H1 (cell line): ENCODE results near the gene SLC35F3. TPM values are rescaled to one million over a fixed set of nuclear protein-coding genes. Genes with fewer than 3 reads are reported as not detected.
A peak's percentile ranks its signal among the peaks of the same experiment; 100 is the strongest.

Source experiments
- CTCF ChIA-PET: fragments of 300-600 bp; sonication (Branson Sonifier 250); formaldehyde crosslinking; loops from one replicate; lab custom pipeline; 2021; ENCODE audit not compliant: partially characterized antibody; lab: Charles Lee
- POLR2A ChIA-PET: fragments of 300-600 bp; sonication (Branson Sonifier 250); formaldehyde crosslinking; loops from one replicate; lab custom pipeline; 2021; ENCODE audit warnings: inconsistent platforms; ENCODE audit not compliant: partially characterized antibody; lab: Charles Lee
- DNase-seq, 2 experiments: peaks; one replicate each; pipeline versions ENCODE4 v3.0.0 to v3.0.0-alpha.2; 2010 to 2022; ENCODE audit warnings: low spot score in 2 of 2, low read depth in 1 of 2, mixed read lengths in 1 of 2
- FAIRE-seq: peaks from 2 replicates; lab custom pipeline; 2011; peaks lifted over from hg19 to GRCh38; lab: Jason Lieb, UNC
- H2AFZ ChIP-seq: 2 replicates; pipeline ENCODE4 v1.8.1; 2012; ENCODE audit warnings: low read length, inconsistent platforms
- H2AK5ac ChIP-seq: 2 replicates; pipeline ENCODE4 v1.6.1; 2013; ENCODE audit warnings: low read depth, low read length
- H2BK120ac ChIP-seq: replicated peaks from 2 replicates; pipeline ENCODE3; 2013; ENCODE audit warnings: low read depth, low read length, inconsistent platforms
- H2BK12ac ChIP-seq: 2 replicates; pipeline ENCODE4 v1.6.1; 2013; ENCODE audit warnings: low read depth, low read length
- H2BK15ac ChIP-seq: 2 replicates; pipeline ENCODE4 v1.6.1; 2013; ENCODE audit warnings: low read length
- H2BK20ac ChIP-seq: 2 replicates; pipeline ENCODE4 v1.6.1; 2013; ENCODE audit warnings: low read length
- H2BK5ac ChIP-seq: 2 replicates; pipeline ENCODE4 v1.6.1; 2013; ENCODE audit warnings: low read depth, low read length
- H3K14ac ChIP-seq: 2 replicates; pipeline ENCODE4 v1.6.1; 2013; ENCODE audit warnings: inconsistent platforms; ENCODE audit not compliant: insufficient read length
- H3K18ac ChIP-seq: 2 replicates; pipeline ENCODE4 v1.6.1; 2013; ENCODE audit warnings: low read length; ENCODE audit errors: extremely low read depth
- H3K23ac ChIP-seq: 2 replicates; pipeline ENCODE4 v1.6.1; 2013; ENCODE audit warnings: inconsistent platforms; ENCODE audit not compliant: insufficient read length
- H3K23me2 ChIP-seq: 2 replicates; pipeline ENCODE4 v1.6.1; 2013; ENCODE audit warnings: low read depth, low read length
- H3K27ac ChIP-seq: 2 replicates; pipeline ENCODE4 v1.6.1; 2011; ENCODE audit warnings: low read depth, low read length, inconsistent platforms
- H3K27me3 ChIP-seq, 4 experiments: replicated peaks in 1 of 4; 1 replicate in 1 of 4; 2 replicates in 3 of 4; pipeline versions ENCODE4 v1.6.1 to v1.8.1; 2011 to 2013; ENCODE audit warnings: low read length in 3 of 4, mild to moderate bottlenecking in 3 of 4, inconsistent platforms in 2 of 4, mixed read lengths in 2 of 4, moderate library complexity in 1 of 4; ENCODE audit not compliant: control insufficient read depth in 3 of 4, insufficient read depth in 3 of 4; ENCODE audit errors: extremely low read depth in 1 of 4
- H3K36me3 ChIP-seq, 4 experiments: 2 replicates each; pipeline versions ENCODE4 v1.6.1 to v1.8.1; 2011 to 2013; ENCODE audit warnings: mild to moderate bottlenecking in 4 of 4, low read length in 3 of 4, moderate library complexity in 2 of 4, control low read depth in 1 of 4, inconsistent platforms in 1 of 4; ENCODE audit not compliant: insufficient read depth in 4 of 4, control insufficient read depth in 2 of 4
- H3K4ac ChIP-seq: replicated peaks from 2 replicates; pipeline ENCODE3; 2013; ENCODE audit warnings: low read length, low read depth, mixed read lengths, inconsistent platforms; ENCODE audit not compliant: insufficient read length
- H3K4me1 ChIP-seq, 4 experiments: replicated peaks in 1 of 4; 1 replicate in 1 of 4; 2 replicates in 3 of 4; pipeline versions ENCODE4 v1.6.1 to v1.8.1; 2011 to 2013; ENCODE audit warnings: low read length in 3 of 4, inconsistent platforms in 2 of 4, mixed read lengths in 1 of 4; ENCODE audit not compliant: insufficient read depth in 4 of 4, control insufficient read depth in 3 of 4
- H3K4me2 ChIP-seq, 2 experiments: 2 replicates each; pipeline versions ENCODE4 v1.6.1 to v1.8.1; 2011 to 2013; ENCODE audit warnings: low read depth in 2 of 2, low read length in 2 of 2, control low read depth in 1 of 2, inconsistent platforms in 1 of 2, mild to moderate bottlenecking in 1 of 2; ENCODE audit not compliant: insufficient read depth in 1 of 2
- H3K4me3 ChIP-seq, 4 experiments: fragments of 200-600, 300-600 bp in 1 of 4; sonication (generic), shearing (Covaris generic), sonication (Bioruptor Twin) in 1 of 4; 2 replicates each; pipeline versions ENCODE4 v1.5.1 to v1.8.1; 2011 to 2016; ENCODE audit warnings: low read length in 4 of 4, low read depth in 3 of 4, control low read depth in 2 of 4, inconsistent platforms in 2 of 4, mild to moderate bottlenecking in 2 of 4, mixed read lengths in 1 of 4, moderate library complexity in 1 of 4; ENCODE audit not compliant: insufficient read depth in 2 of 4; ENCODE audit errors: extremely low read depth in 1 of 4
- H3K56ac ChIP-seq: replicated peaks from 2 replicates; pipeline ENCODE3; 2013; ENCODE audit warnings: low read depth, mild to moderate bottlenecking, mixed read lengths, low read length, inconsistent platforms; ENCODE audit not compliant: insufficient read length
- H3K79me1 ChIP-seq: 2 replicates; pipeline ENCODE4 v1.6.1; 2013; ENCODE audit warnings: low read depth, low read length, control low read depth
- H3K79me2 ChIP-seq, 2 experiments: 2 replicates each; pipeline versions ENCODE4 v1.6.1 to v1.8.1; 2012 to 2013; ENCODE audit warnings: low read length in 2 of 2, mild to moderate bottlenecking in 2 of 2, inconsistent platforms in 1 of 2; ENCODE audit not compliant: insufficient read depth in 2 of 2, control insufficient read depth in 1 of 2
- H3K9ac ChIP-seq, 4 experiments: replicated peaks in 1 of 4; 1 replicate in 1 of 4; 2 replicates in 3 of 4; pipeline versions ENCODE4 v1.6.1 to v1.8.1; 2011 to 2013; ENCODE audit warnings: low read depth in 3 of 4, low read length in 3 of 4, control low read depth in 2 of 4, mild to moderate bottlenecking in 2 of 4, moderate library complexity in 2 of 4, inconsistent platforms in 1 of 4; ENCODE audit errors: extremely low read depth in 1 of 4
- H3K9me3 ChIP-seq, 2 experiments: 2 replicates each; pipeline versions ENCODE4 v1.6.1 to v1.8.1; 2012 to 2013; ENCODE audit warnings: mild to moderate bottlenecking in 2 of 2, moderate library complexity in 2 of 2, control low read depth in 1 of 2, inconsistent platforms in 1 of 2, low read depth in 1 of 2, low read length in 1 of 2, mixed read lengths in 1 of 2; ENCODE audit not compliant: insufficient read depth in 2 of 2
- H4K20me1 ChIP-seq, 2 experiments: replicated peaks in 1 of 2; 2 replicates each; pipeline versions ENCODE3 to v1.8.1; 2011 to 2013; ENCODE audit warnings: inconsistent platforms in 2 of 2, low read length in 2 of 2, mild to moderate bottlenecking in 1 of 2; ENCODE audit not compliant: insufficient read depth in 2 of 2, control insufficient read depth in 1 of 2
- H4K5ac ChIP-seq: 2 replicates; pipeline ENCODE4 v1.6.1; 2013; ENCODE audit warnings: low read length, low read depth, mixed read lengths, inconsistent platforms; ENCODE audit not compliant: insufficient read length
- H4K8ac ChIP-seq: 2 replicates; pipeline ENCODE4 v1.8.0; 2013; ENCODE audit warnings: mild to moderate bottlenecking, moderate library complexity, low read length, inconsistent platforms; ENCODE audit not compliant: insufficient read depth; ENCODE audit errors: extremely low read depth
- H4K91ac ChIP-seq: replicated peaks from 2 replicates; pipeline ENCODE3; 2013; ENCODE audit warnings: low read length, mixed read lengths, inconsistent platforms; ENCODE audit not compliant: insufficient read length
- ASH2L ChIP-seq: fragments of 200-600, 300-600 bp; sonication (generic); IDR thresholded peaks from one replicate; pipeline ENCODE4 v1.7.1; 2017; ENCODE audit warnings: low read length
- CHD2 ChIP-seq: IDR thresholded peaks from 2 replicates; pipeline ENCODE4 v1.6.1; 2012; ENCODE audit warnings: low read length, improper control_type of control experiment
- HDAC2 ChIP-seq, 2 experiments: fragments of 300-600 bp in 1 of 2; sonication (generic) in 1 of 2; IDR thresholded peaks; 2 replicates each; pipeline ENCODE4 v1.6.1; 2011 to 2012; ENCODE audit warnings: low read depth in 2 of 2, low read length in 2 of 2, mild to moderate bottlenecking in 2 of 2, moderate library complexity in 2 of 2, borderline replicate concordance in 1 of 2, inconsistent platforms in 1 of 2
- MAFK ChIP-seq: IDR thresholded peaks from 2 replicates; pipeline ENCODE4 v1.6.1; 2012; ENCODE audit warnings: low read depth, mild to moderate bottlenecking, improper control_type of control experiment, low read length
- POLR2A ChIP-seq, 2 experiments: IDR thresholded peaks; 1 replicate in 1 of 2; 2 replicates in 1 of 2; pipeline ENCODE4 v1.6.1; 2011; ENCODE audit warnings: low read depth in 2 of 2, low read length in 2 of 2, mild to moderate bottlenecking in 2 of 2; ENCODE audit errors: control extremely low read depth in 1 of 2
- TBP ChIP-seq: IDR thresholded peaks from 2 replicates; pipeline ENCODE4 v1.6.1; 2011; ENCODE audit warnings: low read depth, low read length, improper control_type of control experiment
- WGBS, 2 experiments: shearing (Covaris generic) in 1 of 2; methylation state at CpG; one replicate each; pipeline versions ENCODE4 v1.1.6 to v1.1.7; 2013 to 2015; ENCODE audit warnings: low lambda C conversion rate in 2 of 2, mixed read lengths in 2 of 2, inconsistent platforms in 1 of 2, low coverage in 1 of 2, missing lambda C conversion rate in 1 of 2; ENCODE audit not compliant: insufficient replicate concordance in 2 of 2, insufficient coverage in 1 of 2, insufficient read length in 1 of 2; ENCODE audit errors: extremely low coverage in 1 of 2, missing lambda C conversion rate in 1 of 2; 5-methylcytosine and 5-hydroxymethylcytosine counted together
- polyA plus RNA-seq, 7 experiments: library from polyadenylated mRNA; depleted of rRNA in 3 of 7; stranded (reverse) in 5 of 7; unstranded in 2 of 7; fragments of >200 nt in 5 of 7; fragments of 200-250 nt in 2 of 7; gene quantifications; 1 replicate in 5 of 7; 2 replicates in 1 of 7; 4 replicates in 1 of 7; pipeline versions ENCODE4 v1.2.1 to v1.2.3, GENCODE V29; 2011 to 2013; ENCODE audit warnings: missing spikeins in 2 of 7, mixed read lengths in 2 of 7
- total RNA-seq: library from RNA; stranded (reverse); fragmentation: NEBNext Ultra II Directional; extraction: Animal tissue kit (Norgen Biotek cat#: 25700); gene quantifications from 2 replicates; pipeline ENCODE4 v1.2.1, GENCODE V29; 2021
- TF ChIP-seq, protein P1 (sequence below): IDR thresholded peaks from 2 replicates; pipeline ENCODE4 v1.6.1; 2011; ENCODE audit warnings: low read depth, mild to moderate bottlenecking, low read length; ENCODE audit not compliant: insufficient read depth

The SLC35F3 gene
- total and polyA plus RNA-seq, 2 of the 8 experiments (the other 6 are each of a cell fraction or from before 2014, with no cell fraction given) = 0.78 to 1.2 TPM

DNA sequence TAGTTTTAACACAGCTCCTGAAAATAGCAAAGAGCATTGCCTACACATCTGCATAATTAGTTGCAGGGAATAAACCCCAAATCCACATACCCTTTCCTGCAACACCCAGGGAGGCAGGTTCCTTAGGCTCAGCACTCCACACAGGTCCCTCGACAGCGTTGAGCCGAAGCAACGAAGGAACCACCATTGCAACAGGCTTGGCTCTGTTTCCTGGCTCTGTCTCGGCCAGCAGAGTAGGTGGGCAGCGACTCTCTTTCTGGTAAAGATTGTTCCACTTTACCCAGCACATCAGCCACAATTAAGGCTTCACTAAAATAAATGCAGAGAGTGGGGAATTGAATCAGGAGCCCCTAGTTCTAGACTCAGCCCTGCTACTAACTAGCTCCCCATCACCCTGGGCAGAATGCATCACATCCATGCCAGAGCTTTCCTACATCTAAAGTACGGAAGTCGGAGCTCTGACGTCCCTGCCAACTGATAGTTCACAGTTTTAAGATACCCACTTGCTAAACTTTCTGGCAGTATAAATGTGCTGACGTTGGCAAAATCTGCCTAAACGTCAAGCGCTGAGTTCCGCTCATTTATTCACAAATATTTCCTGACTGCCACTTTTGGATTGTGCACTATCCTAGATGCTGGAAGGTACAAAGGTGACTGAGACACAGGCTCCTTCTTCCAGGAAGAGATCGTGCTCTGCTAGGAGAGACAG is 389.8 kb downstream of the SLC35F3 start:
- Histone ChIP-seq H4K8ac (no peak overlapping the region), H2BK5ac (no peak overlapping the region), H2AFZ (no peak overlapping the region), H3K9me3 (peaks cover 2 to 7% of the 10 kb centered on the region in 2 experiments; a peak in 1 of 4 replicates), H4K20me1 (no peaks in the 10 kb centered on the region), H3K4me1 (peaks cover 0 to 3% (median 0%) of the 10 kb centered on the region in 4 experiments; a peak in 1 of 7 replicates), H2BK20ac (no peak overlapping the region), H3K4me3 (no peak overlapping the region), H2BK120ac (no peak overlapping the region), H3K36me3 (no peaks in the 10 kb centered on the region), H3K18ac (no peak overlapping the region), H3K4me2 (no peak overlapping the region), H2BK15ac (no peak overlapping the region), H3K27ac (no peak overlapping the region), H4K91ac (no peak overlapping the region), H3K23me2 (no peaks in the 10 kb centered on the region), H3K14ac (no peak overlapping the region)
- POLR2A ChIA-PET = no interaction called here
- TF ChIP-seq POLR2A (IDR thresholded peaks at IDR 0.05; ENCODE audit: control extremely low read depth in 1 of 2, low read depth in 2 of 2, low read length in 2 of 2) (no peak), ASH2L (no peak), CHD2 (no peak), TBP (no peak), HDAC2 (IDR thresholded peaks at IDR 0.05; ENCODE audit: borderline replicate concordance in 1 of 2, low read depth in 2 of 2, low read length in 2 of 2) (no peak), MAFK (peak; percentile 71)
- TF ChIP-seq, protein P1, sequence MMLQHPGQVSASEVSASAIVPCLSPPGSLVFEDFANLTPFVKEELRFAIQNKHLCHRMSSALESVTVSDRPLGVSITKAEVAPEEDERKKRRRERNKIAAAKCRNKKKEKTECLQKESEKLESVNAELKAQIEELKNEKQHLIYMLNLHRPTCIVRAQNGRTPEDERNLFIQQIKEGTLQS = no peak
- TF ChIP-seq, all 59 proteins: peak for 1
- no peak overlapping the region for H3K56ac ChIP-seq
- WGBS, 2 experiments = 92% methylated on average over 14 of the region's 14 CpGs; no CpG with 5 or more reads in 1 of the 2 experiments
- no peak overlapping the region for H2BK12ac ChIP-seq
- CTCF ChIA-PET = interaction anchor here (0.9 to 5.6 kb wide), 3 partner anchors 15 to 169 kb away, joined by 3 to 79 read pairs (median 6); no protein-coding TSS in a partner anchor
- no peaks in the 10 kb centered on the region for H3K79me1 ChIP-seq
- H3K23ac ChIP-seq = no peak overlapping the region
- no peak overlapping the region for H4K5ac ChIP-seq
- no peak for DNase-seq
- no peak overlapping the region for H3K9ac ChIP-seq
- no peaks in the 10 kb centered on the region for H3K79me2 ChIP-seq
- no peak overlapping the region for H2AK5ac ChIP-seq
- no peak for FAIRE-seq
- H3K27me3 ChIP-seq = no peaks in the 10 kb centered on the region
- H3K4ac ChIP-seq = no peak overlapping the region
